Liver (tissue), 3 donors: ENCODE data around the gene DOC2B.

Source experiments
- EGR1 ChIP-seq, 2 donors: IDR thresholded peaks; 2 replicates each; pipeline ENCODE4 v1.6.1; 2016 to 2018; ENCODE audit warnings: antibody characterized with exemption in 2 of 2, low read depth in 2 of 2
- TF ChIP-seq, protein P1 (sequence below): fragments of 150-350 bp; IDR thresholded peaks from 2 replicates; pipeline ENCODE4 v1.5.1; 2017; ENCODE audit warnings: improper control_type of control experiment, low read depth, low read length; ENCODE audit not compliant: missing input control
- donor health status: healthy.
- donor health status: healthy.

GRCh38 chr17:200586-200985, 19.1 kb upstream of the DOC2B start:
- TF ChIP-seq, protein P1, sequence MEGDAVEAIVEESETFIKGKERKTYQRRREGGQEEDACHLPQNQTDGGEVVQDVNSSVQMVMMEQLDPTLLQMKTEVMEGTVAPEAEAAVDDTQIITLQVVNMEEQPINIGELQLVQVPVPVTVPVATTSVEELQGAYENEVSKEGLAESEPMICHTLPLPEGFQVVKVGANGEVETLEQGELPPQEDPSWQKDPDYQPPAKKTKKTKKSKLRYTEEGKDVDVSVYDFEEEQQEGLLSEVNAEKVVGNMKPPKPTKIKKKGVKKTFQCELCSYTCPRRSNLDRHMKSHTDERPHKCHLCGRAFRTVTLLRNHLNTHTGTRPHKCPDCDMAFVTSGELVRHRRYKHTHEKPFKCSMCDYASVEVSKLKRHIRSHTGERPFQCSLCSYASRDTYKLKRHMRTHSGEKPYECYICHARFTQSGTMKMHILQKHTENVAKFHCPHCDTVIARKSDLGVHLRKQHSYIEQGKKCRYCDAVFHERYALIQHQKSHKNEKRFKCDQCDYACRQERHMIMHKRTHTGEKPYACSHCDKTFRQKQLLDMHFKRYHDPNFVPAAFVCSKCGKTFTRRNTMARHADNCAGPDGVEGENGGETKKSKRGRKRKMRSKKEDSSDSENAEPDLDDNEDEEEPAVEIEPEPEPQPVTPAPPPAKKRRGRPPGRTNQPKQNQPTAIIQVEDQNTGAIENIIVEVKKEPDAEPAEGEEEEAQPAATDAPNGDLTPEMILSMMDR = no peak
- no peak for TF ChIP-seq EGR1 (IDR thresholded peaks at IDR 0.05; ENCODE audit: low read depth in 2 of 2)
